UCSD-AML1 (cell line): ENCODE results near the gene IER2.
A peak's percentile ranks its signal among the peaks of the same experiment; 100 is the strongest.

ENCODE experiments used
- DNase-seq: peaks from one replicate; lab custom pipeline; 2025; ENCODE audit not compliant: unreplicated experiment; lab: John Stamatoyannopoulos, UW

The IER2 gene

DNA sequence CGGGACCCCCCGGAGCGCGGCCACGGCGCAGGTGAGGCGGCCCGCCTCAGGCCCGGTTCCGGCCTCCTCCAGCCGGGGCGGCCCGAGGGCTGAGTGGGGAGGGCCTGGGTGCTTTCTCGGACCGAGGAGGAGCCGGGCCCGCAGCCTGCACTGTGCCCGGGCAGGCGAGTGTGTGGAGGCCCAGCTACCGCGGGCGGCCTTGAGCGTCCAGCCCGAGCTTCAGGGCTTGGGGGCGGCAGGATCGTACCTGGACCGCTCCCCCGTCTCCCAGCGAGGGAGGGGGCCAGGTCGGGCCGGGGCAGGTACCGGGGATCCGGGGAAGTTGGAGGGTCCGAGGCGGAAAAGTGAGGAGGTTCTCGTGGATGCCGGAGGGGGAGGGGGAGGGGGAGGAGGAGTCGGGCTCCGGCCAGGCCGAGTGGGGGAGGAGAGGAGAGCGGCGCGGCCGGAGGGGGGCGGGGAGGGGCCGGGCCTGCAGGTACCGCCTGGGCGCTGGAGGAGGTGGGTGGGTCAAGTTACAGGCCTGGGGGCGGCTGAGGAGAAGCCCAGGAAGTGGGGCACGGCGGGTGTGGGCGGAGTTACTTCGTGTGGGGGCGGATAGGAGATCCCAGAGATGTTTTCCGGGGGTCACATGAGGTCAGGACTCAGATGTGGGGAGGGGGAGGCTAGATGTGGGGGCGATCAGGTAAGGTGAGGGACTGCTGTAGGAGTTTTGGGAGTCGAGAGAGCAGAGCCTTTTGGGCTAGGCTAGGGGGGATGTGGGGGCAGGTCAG lies 31.6 kb upstream of the IER2 start:
- DNase-seq, result peak; percentile 60

DNA sequence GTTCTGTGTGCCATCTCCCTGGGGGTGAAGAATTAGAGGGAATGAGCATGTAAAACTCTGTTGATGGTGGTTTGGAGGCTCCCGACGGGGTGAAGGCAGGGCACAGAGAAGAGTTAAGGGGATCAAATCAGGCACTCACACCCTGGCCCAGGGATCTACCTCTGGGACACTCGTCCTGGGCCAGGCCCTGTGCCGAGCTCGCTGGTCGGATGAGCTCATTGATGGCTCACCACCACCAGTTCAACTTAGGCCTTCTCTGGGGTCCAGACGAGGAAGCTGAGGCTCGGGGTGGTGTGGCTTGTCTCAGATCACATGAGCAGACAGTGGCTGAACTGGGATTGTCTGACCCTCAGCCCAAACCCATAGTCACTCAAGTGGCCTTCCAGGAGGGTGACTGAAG lies 30.6 kb upstream of the IER2 start:
- no peak for DNase-seq

DNA sequence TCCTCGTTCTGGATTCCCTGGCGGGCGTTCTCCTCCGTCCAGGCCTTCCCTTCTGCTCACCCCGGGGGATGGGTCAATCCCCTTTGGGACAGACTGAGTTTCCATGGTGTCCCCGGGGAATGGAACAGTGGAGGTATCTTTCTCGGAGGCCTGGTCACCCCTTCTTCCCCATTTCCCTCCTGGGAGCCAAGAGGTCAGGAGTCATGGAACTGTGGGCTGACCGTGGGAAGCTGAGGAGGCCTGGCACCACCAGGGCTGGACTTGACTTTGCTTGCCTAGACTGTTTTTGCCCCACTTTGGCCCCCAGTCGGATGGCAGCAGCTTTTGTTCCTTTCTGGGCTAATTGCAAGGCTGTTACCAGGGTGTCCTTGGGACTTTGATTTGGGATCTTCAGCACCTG lies 30.2 kb upstream of the IER2 start:
- no peak for DNase-seq

DNA sequence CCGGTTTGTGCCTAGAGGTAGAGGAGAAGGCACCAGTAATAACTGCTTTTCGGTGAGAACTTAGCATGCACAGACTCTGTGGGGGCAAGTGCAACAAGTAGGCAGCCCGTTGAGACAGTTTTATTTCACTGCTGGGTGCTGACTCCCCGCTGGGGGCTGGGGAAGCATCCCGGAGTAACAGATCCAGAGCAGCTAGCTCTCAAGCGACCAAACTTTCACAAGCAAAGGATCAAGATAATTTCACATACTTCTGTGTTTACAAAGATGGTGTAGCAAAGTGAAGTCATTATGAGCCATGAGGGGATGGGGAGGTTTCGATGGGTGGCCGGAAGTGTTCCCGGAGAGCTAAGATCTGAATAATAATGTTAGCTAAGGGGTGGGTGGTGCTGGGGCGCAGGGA lies 29.4 kb upstream of the IER2 start:
- no peak for DNase-seq

DNA sequence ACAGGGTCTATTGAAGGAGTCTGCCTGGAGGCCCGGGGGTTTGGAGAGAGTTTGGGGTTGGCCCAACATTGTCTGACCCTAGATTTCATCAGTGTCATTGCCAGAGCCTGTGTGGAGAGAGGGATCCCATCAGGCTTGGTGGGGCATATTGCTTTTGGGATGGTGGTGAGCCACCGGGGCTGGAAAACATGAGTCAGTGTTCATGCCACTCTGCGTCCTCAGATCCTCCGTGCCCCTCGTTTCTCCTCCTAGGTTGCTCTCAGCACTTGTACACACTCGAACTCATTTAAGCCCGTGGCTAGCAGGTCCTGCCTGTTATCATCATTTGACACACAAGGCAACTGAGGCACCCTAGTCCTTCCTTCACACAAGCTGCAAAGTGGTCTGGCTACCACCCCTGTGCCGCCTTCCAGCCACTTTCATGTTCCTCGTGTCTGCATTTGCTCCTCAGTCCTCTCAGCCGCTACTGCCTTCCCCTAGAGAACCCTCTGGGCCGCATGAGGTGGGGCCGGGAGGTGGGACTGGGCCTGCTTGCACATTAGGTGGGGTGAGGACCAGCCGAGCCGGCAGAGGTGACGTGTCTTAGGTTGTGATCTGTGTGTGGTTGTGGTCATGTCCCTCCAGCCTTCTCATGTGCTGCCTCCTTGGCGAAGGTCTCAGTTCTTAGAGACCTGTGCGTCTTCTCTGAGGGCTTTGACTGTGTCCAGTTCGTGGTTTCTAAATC lies 28.5 kb upstream of the IER2 start:
- no peak for DNase-seq

GRCh38 chr19:13122275-13122878 lies 27.8 kb upstream of the IER2 start:
- DNase-seq, result no peak

DNA sequence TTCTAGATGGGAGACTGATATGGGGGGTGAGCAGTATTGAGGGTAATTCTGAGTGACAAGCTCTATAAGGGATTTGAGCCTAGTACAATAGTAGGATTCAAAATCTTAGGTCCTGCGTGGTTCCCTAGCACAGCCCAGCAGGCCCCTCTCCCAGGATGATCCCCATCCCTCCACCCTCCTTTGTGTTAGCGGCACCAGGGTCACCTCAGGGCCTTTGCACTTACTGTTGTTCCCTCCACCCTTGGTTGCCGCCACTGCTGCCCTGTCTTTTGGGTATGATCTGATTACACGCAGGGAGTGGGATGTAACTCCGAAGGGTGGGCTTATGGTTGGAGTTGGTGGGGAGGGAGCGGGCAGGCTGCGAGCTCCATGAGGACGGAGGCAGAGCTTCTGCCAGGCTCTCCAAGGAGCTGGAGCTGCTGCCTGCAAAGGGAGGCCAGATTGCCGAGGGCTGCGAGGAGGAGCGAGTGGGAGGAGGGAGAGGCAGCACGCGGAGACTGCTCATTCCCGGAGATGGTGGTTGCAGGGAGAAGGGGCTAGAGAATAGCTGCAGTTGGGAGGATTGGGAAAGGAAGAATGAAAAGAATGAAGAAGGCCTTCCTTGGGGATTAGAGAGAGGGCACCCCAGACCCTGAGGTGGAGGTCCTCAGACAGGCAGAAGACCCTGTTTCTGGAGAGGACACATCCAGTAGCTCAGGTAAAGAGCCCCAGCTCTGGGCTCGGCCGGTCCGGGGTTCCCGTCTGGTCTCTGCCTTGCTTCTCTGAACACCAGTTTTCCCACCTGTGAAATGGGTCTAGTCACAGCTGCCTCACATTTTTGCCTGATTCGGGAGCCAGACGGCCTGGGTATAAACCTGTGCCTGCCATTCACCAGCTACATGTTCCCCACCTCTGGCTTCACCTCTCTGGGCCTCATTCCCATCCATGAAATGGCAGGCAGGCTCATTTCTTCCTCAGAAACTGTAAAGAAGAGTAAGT lies 26.9 kb upstream of the IER2 start:
- no peak for DNase-seq

DNA sequence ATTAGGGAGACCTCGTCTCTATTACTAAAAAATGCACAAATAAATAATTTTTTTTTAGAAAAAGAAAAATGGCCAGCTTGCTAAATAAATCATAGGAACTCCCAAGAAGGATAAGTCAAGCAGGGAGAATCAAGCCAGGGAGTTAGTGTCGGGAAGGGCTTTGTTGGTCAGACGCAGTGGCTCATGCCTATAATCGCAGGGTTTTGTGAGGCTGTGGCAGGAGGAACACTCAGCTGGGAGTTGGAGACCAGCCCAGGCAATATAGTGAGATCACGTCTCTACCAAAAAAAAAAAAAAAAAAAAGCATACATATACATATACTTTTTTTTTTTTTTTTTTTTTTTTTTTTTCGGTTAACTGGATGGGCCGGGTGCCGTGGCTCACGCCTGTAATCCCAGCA lies 23.2 kb upstream of the IER2 start:
- DNase-seq, result no peak

DNA sequence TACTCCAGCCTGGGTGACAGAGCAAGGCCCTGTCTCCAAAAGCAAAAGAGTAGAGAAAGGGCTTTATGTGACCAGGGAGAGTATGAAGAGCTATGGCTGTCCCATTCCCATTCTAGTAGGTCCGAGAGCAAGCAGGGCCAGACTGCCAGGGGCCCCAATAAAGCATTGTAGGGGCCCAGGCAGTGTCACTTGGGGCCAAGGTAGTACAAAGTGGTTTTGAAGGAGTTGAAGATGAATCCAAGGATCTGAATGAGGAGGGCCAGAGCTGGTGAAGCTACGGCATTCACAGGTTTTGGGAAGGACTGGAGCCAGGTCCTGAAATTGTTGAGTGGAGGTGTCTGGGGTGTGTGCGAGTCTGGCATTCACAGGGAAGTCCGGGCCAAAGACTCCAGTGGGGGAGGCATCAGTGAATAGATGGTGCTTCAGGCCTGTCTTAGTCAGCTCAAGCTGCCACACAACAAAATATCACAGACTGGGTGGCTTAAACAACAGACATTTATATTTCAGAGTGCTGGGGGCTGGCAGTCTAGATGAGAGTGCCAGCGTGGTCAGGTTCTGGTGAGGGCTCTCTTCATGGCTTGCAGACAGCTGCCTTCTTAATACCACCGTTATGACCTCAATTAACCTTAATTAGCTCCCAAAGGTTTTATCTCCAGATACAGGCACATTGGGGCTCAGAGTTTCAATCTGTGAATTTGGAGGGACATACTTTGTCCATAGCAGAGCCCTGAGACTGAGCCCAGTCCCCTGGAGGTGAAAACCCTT lies 22.2 kb upstream of the IER2 start:
- no peak for DNase-seq

DNA sequence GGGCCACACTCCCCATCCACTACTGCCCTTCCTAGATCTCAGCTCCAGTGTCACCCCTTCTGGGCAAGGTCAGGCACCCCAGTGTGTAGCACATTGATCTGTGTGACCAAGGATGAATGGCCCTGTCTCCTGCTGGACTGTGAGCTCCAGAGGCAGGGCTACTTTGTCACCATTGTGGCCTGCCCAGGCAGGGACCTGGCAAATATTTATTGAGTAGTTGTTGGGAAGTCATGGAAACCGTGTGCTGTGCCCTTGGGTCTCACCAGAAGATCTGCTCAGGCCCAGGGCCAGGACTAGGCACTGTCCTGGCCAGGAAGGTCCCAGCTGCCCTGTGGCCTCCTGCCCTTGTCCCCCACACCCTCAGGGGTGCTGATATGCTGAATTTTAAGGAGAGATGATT lies 21.6 kb upstream of the IER2 start:
- no peak for DNase-seq

- no peak for DNase-seq
Observed at GRCh38 chr19:13129384-13129783, 20.8 kb upstream of the IER2 start.

GRCh38 chr19:13130886-13131490 lies 19.2 kb upstream of the IER2 start:
- no peak for DNase-seq

- no peak for DNase-seq
Observed at GRCh38 chr19:13132471-13133180, 17.6 kb upstream of the IER2 start.

- no peak for DNase-seq
Observed at GRCh38 chr19:13133241-13133870, 16.9 kb upstream of the IER2 start.

DNA sequence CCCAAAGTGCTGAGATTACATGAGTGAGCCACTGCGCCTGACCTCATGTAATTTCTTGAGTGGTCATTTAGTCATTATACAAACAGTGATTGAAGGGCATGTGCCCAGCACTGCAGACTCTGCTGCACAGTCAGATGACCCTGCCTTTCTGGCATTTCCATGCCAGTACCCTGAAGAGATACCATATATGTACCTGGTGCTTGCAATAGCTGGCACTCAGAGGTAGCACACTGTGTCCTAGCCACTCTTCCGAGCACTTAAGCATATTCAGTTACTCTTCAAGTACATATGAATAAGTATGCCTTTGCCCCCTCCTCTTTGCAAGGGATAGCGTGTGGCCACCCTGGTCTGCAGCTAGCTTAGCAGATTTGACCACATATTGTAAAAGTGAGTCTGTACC lies 15.6 kb upstream of the IER2 start:
- no peak for DNase-seq

GRCh38 chr19:13135068-13136062 lies 14.8 kb upstream of the IER2 start:
- DNase-seq, result no peak

DNA sequence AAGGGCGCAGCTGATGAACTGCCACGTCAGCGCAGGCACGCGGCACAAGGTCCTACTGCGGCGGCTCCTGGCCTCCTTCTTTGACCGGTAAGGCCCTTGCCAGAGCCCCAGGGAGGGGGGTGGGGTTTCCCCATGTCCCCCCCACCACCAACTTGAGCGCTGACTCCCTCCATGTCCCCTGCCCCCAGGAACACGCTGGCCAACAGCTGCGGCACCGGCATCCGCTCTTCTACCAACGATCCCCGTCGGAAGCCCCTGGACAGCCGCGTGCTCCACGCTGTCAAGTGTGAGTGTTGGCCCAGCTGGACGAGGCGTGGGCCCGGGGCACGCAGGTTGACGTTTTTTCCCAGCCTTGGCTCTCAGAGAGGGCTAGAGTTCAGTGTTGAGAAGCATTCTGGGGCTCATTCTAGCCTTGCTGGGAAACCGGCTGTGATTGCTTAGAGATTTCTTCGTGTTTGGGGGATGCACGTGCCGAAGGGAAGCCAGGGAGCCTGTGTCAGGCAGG lies 12.9 kb upstream of the IER2 start:
- DNase-seq, result no peak
